ENCODE data around the gene PLCB2. TPM values are rescaled to one million over a fixed set of nuclear protein-coding genes. Genes with fewer than 3 reads are reported as not detected.
A peak's percentile ranks its signal among the peaks of the same experiment; 100 is the strongest.

The PLCB2 gene
- total RNA-seq, 1 experiment from 2014 or later: not detected

DNA sequence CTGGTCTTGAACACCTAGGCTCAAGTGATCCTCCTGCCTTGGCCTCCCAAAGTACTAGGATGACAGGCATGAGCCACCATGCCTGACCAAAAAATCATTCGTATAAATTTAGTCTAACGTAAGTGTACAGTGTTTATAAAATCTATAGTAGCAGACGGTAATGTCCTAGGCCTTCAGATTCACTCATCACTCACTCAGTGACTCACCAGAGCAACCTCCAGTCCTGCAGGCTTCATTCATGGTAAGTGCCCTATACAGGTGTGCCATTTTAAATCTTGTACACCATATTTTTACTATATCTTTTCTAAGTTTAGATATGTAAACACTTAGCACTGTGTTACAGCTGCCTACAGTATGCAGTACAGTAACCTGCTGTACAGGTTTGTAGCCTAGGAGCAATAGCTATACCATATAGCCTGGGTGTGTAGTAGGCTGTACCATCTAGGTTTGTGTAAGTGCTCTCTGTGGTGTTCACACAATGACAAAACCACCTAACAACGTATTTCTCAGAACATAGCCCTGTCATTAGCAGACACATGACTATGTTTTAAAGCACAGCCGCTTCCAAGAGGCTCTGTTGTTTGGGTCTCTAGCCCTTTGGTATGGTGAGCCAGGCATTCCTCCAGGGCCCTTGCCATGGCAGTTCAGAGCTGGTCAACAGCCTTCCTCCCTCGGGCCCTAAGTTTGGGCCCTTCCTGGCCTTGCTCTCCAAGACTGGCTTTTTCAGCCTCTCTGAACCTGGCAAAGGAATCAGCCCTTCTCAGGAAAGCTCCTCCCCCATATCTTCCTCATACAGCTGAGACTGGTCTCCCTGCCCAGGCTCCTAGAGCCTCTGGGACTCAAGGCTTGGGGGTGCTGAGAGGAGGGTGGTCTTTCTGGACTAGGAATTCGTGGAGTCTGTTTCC, 34.9 kb upstream of the PLCB2 start:
- DNase-seq (ENCODE audit: low read depth): no peak
- in situ Hi-C loops (cut with HindIII; ENCODE audit: low pct_unique_long_range_greater_than_20kb, low sequenced_read_pairs): no loop called here

DNA sequence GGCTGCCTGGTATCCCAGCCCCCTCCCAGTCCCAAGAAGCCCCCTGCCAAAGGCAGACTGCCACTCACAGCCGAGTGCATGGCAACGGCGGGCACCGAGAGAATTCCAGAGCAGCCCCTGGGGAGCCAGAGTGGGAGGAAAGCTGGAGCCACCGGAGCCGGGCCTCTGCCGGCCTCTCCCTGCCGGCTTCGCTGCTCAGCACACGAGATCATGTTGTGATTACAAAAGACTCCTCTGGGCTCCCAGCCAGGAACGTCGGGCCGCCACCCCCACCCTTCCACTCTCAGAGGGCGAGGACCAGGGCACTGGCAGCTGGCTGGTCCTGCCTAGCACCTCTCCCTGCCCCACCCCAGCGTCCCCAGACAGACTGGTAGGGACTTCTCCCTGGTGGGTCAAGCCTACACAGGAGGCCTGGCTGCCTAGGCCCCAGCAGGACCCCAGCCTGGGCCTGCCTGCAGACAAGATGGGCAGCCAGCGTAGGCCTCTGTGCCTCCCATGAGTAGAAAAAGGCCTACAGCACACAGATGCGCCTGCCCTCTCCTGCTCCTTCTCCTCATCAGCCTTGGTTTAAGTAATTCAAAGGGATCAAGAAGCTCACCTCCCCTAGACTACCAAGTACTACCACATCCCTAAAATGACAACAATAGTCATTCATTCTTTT, 33.1 kb upstream of the PLCB2 start, which contains the start of gene CCDC9B:
TSS of gene CCDC9B (minus strand) at position 200 of the 661 bp plus-strand sequence. CDS start at position 80, 120 bp downstream.
- DNase-seq (ENCODE audit: low read depth): peak; percentile 79
- in situ Hi-C loops (cut with HindIII; ENCODE audit: low pct_unique_long_range_greater_than_20kb, low sequenced_read_pairs): no loop called here

DNA sequence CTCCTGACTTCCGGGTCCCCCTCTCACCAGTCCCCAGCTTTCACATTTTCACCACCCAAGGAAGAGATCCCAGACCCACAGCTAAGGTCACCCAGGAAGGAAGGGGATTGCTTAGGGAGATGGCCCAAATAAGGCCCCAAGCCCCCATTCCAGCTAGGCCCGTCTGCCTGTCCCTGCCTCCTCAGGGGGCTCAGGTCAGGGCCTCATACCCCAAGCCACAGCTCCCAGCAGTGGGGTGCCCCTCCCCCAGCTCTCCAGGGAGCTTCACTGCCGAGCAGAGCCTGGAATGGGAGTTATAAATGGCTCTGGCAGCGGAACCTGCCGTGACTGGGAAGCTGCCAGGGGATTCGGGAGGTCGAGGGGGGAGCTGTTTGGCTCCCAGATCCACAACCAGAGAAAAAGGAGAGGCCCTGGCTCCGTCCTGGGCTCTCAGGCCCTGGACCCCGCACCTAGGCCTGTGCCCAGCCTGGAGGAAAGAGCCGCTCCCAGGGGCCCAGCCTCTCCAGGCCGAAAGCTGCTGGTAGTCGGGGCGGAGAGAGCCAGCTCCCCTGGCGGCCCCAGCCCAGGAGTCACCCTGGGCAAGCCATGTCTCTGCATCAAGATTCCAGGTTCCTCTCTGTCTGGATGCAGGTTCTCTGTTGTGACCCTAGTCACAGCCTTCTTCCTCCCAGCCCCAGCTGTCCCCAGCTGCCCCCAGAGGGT, 32.5 kb upstream of the PLCB2 start:
- in situ Hi-C loops (cut with HindIII; ENCODE audit: low pct_unique_long_range_greater_than_20kb, low sequenced_read_pairs): no loop called here
- DNase-seq (ENCODE audit: low read depth): peak; percentile 53

DNA sequence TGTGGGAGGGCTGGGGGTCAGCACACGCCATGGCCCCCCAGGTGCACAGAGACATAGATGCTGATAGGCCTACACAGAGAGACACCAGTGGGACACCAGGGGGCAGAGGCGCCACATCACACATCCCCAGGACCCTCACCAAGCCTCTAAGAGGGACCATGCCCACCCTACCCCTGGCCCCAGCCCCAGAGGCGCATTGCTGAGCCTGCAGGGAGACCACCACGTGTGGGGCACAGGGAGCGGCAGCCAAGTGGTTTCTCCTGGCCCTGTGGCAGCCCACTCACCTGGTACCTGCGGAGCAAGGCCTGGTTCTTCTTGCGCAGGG, 31.8 kb upstream of the PLCB2 start:
- in situ Hi-C loops (cut with HindIII; ENCODE audit: low pct_unique_long_range_greater_than_20kb, low sequenced_read_pairs): no loop called here
- peak; percentile 35 for DNase-seq (ENCODE audit: low read depth)

DNA sequence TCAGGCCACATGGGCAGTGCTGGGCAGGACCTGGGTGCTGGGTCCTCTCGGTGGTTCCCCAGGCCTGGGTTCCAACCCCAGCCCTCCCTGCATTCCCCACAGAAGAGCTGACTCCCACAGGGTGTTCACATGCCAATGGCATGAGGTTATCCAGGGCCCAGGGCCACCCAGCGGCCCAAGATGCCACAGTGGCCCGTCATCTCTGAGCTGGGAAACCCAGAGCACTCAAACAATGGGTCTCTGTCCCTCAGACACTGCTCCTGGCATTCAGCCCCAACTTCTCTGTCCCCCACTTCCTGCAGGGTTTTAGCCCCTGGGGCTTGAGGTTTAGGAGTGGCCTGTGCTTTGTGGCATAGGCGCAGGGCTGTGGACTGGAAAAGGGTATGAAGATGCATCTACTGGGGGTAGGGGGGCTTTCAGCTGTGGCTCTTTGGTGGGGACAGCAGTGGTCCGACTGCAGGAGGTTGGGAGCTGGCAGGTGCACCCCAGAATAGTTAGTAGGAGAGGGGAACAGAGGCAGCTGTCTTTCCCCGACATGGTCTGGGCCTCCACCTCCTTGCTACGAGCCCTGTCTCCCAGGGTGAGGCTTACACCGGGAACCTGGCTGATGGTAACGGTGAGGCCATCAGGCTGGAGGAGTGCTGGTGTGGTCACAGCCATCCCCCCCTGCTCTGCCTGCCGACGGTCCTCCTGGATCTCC, 31.3 kb upstream of the PLCB2 start:
- peak; percentile 74 for DNase-seq (ENCODE audit: low read depth)
- in situ Hi-C loops (cut with HindIII; ENCODE audit: low pct_unique_long_range_greater_than_20kb, low sequenced_read_pairs): no loop called here

DNA sequence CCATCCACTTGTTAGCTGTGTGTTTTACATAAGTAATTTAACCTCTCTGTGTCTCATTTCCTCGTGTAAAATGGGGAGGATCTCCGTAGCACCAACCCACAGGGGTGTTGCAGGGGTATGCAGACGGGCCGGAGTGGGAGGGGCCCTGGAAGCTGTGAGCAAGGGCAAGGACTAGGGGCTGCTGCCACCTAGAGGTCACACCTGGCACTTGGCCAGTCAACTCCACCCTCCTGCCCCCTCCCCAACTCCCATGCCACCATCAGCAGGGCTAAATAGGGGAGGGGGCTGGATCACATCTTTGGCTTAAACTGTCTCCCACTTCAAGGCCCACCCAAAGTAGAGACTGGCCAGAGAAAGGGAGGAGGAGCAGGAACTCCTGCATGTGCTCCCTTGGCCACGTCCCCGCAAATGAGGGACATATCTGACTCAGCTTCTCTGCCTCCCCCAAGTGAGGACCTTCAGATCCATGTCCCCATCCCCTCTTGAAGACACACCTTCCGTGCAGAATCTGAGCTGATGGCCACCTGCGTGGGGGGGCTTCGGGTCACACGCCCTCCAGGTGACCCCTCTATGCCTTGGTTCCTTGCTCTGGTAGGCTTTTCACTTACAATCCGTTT, 30.4 kb upstream of the PLCB2 start:
- in situ Hi-C loops (cut with HindIII; ENCODE audit: low pct_unique_long_range_greater_than_20kb, low sequenced_read_pairs): no loop called here
- DNase-seq (ENCODE audit: low read depth): peak; percentile 57

DNA sequence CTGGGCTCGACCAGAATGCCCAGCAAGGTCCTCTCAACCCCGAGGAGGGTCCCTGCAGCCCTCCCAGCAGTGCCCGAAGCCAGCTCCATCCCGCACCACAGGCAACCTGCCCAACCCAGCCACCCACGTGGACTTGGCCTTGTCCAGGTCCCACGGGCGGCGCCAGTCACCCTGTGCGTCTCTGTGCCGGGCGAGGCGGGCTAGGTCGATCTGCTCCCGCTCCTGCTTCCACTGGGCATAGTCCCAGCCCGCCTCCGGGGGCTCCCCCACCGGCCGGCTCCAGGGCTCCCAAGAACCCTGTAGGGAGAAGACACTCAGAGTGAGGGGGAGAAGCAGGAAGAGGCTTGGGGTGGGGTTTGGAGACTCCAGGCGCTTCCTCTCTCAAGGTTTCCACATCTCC, 29.9 kb upstream of the PLCB2 start:
- DNase-seq (ENCODE audit: low read depth): no peak
- in situ Hi-C loops (cut with HindIII; ENCODE audit: low pct_unique_long_range_greater_than_20kb, low sequenced_read_pairs): no loop called here

DNA sequence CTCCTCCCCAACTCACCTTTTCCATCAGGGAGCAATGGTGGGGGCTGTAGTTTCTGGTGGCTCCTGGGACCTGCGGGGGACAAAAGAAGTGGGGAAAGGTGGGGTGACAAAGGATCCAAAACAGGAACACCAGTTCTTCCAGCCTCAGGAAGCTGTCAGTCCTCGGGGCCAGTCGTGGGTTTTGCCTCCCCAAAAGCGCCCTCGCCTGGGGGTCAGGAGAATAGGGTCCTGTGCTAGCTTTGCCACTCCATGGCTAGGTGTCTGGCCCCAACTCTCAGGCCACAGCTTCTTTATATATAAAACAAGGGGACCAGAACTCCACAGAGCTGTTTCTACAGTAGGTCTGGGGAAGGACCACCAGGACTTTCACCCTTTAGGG, 29.0 kb upstream of the PLCB2 start:
- DNase-seq (ENCODE audit: low read depth): no peak
- in situ Hi-C loops (cut with HindIII; ENCODE audit: low pct_unique_long_range_greater_than_20kb, low sequenced_read_pairs): no loop called here

DNA sequence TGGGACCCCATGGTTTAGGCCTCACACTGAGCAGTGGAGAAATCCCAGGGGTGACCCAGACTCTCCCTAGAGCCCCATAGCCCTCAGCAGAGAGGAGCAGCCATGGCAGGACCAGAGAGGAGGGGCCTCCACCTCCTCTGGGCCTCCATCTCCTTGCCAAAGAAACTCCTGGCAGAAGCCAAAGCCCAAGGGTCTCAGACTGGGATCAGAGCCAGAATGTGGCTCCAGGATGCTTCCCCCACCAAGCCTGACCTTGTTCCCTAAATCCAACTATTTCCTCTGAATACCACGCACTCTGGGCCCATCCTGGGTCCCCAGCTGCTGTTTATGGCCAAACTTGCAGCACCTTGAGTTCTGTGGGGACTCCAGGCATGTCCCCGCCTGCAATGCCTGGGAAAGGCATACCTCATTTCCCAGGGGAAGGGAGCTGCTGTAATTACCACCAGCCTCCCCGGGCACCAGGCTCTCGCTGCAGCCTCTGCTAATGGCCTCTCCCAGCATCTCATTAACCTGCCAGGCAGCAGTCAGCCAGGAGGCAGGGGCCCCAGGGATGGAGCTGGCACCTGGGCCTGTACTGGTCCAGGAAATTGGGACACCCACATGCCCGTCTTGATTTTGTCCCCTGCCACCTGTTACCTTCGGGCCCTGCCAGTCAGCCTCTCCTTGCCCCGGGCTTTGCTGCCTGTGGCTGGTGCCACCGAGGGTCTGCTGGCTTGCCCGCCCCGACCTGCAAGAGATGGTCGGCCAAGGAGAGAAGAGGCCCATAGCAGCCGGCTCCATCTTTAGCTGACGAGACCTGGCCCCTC, 28.4 kb upstream of the PLCB2 start:
- no peak for DNase-seq (ENCODE audit: low read depth)
- in situ Hi-C loops (cut with HindIII; ENCODE audit: low pct_unique_long_range_greater_than_20kb, low sequenced_read_pairs): no loop called here

DNA sequence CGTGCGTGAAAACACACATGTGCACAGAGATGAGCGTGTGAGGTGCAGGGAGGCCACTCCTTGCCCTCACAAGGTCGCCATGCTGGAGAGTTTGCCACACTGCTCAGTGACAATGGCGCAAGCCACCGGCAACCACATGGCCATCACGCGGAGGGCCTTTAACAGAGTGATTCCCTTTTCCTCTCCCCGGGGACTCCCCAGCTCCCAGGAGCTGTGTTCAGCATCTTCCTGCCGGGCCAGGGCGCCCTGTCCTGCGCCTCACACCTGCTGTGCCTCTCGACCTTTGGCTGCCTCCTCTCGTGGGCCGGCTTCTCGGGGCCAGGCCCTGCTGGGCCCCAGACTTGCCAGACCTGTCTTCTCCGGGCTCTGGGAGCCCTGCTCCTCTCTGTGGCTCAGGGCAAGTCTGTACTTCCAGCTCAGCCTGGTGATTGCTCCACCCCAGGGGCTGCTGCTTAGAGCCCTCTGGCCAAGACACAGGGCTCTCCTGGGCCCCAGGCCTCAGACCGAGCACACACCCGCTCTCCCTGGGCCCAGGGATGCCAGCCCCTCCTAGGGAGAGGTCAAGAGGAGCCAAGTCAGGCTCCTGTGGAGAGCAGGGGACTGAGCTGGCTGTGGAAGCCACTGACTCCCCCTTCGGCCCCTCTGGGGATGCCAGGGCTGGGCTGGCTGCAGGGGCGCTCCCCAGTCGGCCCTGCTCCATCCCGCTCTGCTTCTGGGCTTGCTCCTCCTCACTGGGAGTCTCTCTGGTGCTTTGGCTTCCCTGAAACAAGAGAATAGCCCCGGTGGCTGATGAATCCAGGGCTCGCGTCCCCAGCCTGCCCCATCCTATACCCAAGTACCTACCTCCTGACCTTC, 27.4 kb upstream of the PLCB2 start:
- no peak for DNase-seq (ENCODE audit: low read depth)
- in situ Hi-C loops (cut with HindIII; ENCODE audit: low pct_unique_long_range_greater_than_20kb, low sequenced_read_pairs): no loop called here

DNA sequence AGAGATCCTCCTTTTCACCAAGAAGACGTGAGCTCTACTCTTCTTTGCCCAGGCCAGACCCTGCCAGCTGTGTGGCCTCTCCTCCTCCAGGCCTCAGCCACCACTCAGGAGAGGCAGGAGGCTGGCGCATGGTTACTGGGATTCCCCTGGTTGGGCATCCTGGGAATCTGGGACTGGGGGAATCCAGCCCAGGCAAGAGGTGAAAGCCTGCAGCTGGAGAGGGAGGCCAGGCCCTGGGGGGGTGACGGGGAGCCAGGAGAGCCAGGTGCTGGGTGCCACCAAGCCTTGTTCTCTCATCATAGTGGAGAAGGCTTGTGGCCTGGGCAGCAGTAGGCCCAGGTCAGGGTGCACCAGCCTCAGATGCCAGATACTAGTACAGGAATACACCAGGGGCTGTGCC, 26.8 kb upstream of the PLCB2 start:
- DNase-seq (ENCODE audit: low read depth): no peak
- in situ Hi-C loops (cut with HindIII; ENCODE audit: low pct_unique_long_range_greater_than_20kb, low sequenced_read_pairs): no loop called here

DNA sequence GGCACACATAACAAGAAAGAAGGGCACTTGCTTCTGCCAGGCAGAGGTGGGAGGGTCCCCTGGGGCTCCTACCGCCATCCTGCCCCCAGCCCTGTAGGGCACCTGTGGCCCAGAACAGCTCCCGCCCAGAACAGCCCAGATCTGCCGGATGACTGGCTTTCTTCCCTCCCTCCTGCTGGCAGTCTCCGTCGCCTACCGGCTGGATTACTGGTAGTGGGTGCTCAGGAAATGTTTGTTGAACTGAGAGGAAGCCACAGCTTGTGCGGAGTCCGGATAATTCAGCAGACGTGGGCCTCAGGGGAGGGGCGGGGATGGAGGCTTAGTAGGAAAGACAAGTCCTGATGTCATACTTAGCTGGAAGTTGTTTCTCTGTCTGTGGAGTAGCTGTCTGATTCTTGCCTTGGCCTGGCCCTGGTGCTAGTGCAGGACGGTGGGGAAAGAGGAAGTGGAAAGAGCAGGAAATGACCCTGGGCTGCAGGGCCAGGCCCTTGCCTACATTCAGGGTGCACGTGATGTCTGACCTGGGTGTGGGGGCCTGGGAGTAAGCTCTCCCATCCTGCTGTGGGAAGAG, 26.3 kb upstream of the PLCB2 start:
- in situ Hi-C loops (cut with HindIII; ENCODE audit: low pct_unique_long_range_greater_than_20kb, low sequenced_read_pairs): no loop called here
- no peak for DNase-seq (ENCODE audit: low read depth)

DNA sequence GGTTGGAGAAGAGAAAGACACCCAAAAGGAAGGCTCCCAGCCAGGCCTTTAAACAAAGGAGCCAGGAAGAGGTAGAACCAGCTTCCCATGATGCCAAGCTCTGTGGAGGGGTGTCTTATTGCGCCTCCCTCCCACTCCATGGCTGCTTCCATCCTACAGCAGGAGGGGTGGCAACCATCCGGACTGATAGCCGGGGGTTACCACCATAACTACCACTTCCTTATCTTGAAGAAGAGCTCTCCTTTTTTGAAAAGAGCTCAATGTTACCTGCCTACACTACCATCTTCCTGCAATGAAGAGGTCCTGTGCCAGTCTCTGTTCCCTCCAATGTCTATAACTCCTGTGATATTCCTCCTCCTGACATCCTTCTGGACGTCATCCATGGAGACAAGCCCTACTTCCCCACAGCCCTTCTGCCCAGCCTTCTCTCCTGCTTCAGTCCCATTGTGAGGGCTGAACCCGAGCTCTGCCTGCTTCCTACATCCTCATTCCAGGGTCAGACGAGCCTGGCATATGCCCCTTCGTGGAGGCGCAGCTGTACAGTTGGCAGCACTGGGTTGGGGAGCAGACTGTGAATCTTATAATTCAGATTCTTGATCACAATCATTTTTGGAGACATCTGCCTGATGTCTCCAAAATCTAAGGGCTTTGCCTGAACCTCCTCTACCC, 24.5 kb upstream of the PLCB2 start:
- in situ Hi-C loops (cut with HindIII; ENCODE audit: low pct_unique_long_range_greater_than_20kb, low sequenced_read_pairs): no loop called here
- no peak for DNase-seq (ENCODE audit: low read depth)

DNA sequence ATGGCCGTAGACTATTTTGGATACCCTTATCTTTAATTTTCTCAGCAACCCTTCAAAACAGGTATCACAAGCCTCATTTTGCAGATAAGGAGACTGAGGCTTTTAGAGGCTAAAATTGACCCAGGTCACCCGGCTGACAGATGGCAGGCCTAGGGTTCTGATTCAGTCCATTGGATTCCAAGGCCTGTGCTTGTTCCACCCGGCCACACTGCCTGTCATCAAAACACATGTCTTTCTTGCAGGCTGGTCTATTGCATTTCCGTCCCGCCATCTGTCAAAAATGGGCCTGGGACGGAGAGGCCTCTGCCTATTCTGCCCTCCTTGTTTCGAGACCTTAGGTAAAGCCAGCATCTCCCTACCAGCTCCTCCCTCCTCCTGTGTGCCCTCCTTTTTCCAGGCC, 23.9 kb upstream of the PLCB2 start:
- in situ Hi-C loops (cut with HindIII; ENCODE audit: low pct_unique_long_range_greater_than_20kb, low sequenced_read_pairs): no loop called here
- no peak for DNase-seq (ENCODE audit: low read depth)

DNA sequence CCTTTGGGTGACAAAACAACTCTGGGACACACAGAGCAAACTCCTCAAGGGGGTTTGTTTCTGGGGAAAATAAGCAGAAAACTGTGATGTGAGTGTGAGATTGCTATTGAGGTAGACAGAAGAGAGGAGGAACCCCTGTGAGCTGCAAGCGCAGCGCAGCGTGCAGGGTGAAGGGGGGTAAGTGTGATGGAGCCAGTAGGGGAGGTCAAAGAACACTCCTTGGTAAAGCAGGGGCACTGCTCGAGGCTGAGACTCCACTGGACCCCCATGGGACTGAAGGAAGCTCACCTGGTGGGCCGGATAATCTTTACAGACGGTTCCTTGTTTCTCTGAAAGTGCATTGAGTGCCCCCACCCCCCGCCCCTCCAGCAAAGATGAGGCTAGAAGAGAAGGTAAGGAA, 23.3 kb upstream of the PLCB2 start:
- in situ Hi-C loops (cut with HindIII; ENCODE audit: low pct_unique_long_range_greater_than_20kb, low sequenced_read_pairs): no loop called here
- DNase-seq (ENCODE audit: low read depth): no peak

DNA sequence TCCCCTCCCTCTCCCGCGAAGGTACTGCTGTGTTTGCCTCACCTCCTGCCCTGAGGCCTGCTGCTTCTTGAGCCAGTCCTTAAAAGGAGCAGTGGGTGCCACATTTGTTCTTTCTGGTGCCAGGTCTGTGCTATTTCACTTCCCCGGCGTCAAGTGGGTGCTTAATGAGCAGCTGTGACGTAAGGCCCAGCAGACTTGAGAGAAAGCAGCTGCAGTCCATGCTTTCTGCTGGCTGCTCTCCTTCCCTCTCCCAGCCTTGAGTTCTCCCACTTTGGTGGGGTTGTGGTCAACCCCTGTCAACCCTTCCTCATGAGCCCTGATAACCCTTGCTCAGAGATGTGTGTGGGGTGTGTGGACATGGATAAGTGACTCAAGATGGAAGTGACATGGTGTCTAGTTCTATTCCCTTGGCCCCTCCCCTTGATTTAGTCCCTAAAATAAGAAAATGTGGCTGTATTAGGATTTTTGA, 22.7 kb upstream of the PLCB2 start:
- no peak for DNase-seq (ENCODE audit: low read depth)
- in situ Hi-C loops (cut with HindIII; ENCODE audit: low pct_unique_long_range_greater_than_20kb, low sequenced_read_pairs): no loop called here
